Large intestine (tissue), 3 donors: ENCODE data around the gene BCAS4. TPM values are rescaled to one million over a fixed set of nuclear protein-coding genes. Genes with fewer than 3 reads are reported as not detected.

Source experiments
- DNase-seq, 2 donors: peaks; one replicate each; pipeline versions ENCODE4 v3.0.0 to v3.0.0-alpha.2; 2013
- H3K27ac ChIP-seq: one replicate; pipeline ENCODE4 v1.5.1; 2013; ENCODE audit warnings: low read length
- H3K27me3 ChIP-seq: 2 replicates; pipeline ENCODE4 v1.6.1; 2013; ENCODE audit warnings: low read length; ENCODE audit not compliant: control insufficient read depth, insufficient read depth
- H3K36me3 ChIP-seq: 2 replicates; pipeline ENCODE4 v1.6.1; 2013; ENCODE audit warnings: low read length; ENCODE audit not compliant: control insufficient read depth, insufficient read depth
- H3K4me1 ChIP-seq: one replicate; pipeline ENCODE4 v1.6.1; 2013; ENCODE audit warnings: low read length; ENCODE audit not compliant: control insufficient read depth, insufficient read depth
- H3K4me3 ChIP-seq: one replicate; pipeline ENCODE4 v1.5.1; 2013; ENCODE audit warnings: low read length
- H3K9me3 ChIP-seq: one replicate; pipeline ENCODE4 v1.6.1; 2013; ENCODE audit warnings: mild to moderate bottlenecking, low read depth, low read length, moderate library complexity; ENCODE audit not compliant: control insufficient read depth
- WGBS: methylation state at CpG from one replicate; pipeline ENCODE4 v1.1.5; 2013; ENCODE audit warnings: low lambda C conversion rate; ENCODE audit not compliant: insufficient coverage; 5-methylcytosine and 5-hydroxymethylcytosine counted together
- polyA plus RNA-seq: library from polyadenylated mRNA; unstranded; fragments of 120-200 nt; gene quantifications from one replicate; pipeline ENCODE4 v1.2.1, GENCODE V29; 2013

Gene BCAS4
- polyA plus RNA-seq, 1 donor = 3.4 TPM

DNA sequence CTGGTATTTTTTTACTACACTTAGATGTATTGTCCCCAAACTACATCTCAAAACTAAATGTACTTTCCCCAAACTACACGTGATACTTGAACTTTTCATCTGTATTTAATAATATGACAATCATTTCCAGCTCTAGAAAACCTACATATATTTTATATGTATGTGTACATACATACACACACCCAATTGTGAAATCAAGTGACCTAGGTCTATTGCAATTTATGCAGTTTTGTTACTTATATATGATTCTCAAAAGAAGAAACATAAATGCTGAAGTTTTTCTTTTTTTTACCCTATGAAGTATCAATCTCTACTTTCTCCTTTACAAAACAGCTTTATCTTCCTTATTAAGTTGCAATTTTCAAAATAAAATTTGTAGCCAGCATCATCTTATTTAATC lies 131.7 kb downstream of the BCAS4 start:
- Histone ChIP-seq H3K9me3 (no peaks in the 10 kb centered on the region), H3K4me3 (no peak overlapping the region), H3K27ac (no peak overlapping the region), H3K27me3 (no peaks in the 10 kb centered on the region), H3K4me1 (peaks cover 9% of the 10 kb centered on the region), H3K36me3 (peaks cover 33% of the 10 kb centered on the region)
- no peak for DNase-seq
- WGBS = 44% methylated on average over 1 of the region's 1 CpG

Other genes starting within 250 kb of the BCAS4 start
- 9.3 TPM for gene RIPOR3, start 103.5 kb upstream of the BCAS4 start, polyA plus RNA-seq
- gene PARD6B, start 63.5 kb upstream of the BCAS4 start, polyA plus RNA-seq = 10.9 TPM
- gene ADNP, start 136.4 kb downstream of the BCAS4 start, polyA plus RNA-seq = 70.7 TPM
- 53.0 TPM for gene DPM1, start 163.5 kb downstream of the BCAS4 start, polyA plus RNA-seq
- 3.8 TPM for gene MOCS3, start 163.8 kb downstream of the BCAS4 start, polyA plus RNA-seq
- 29.8 TPM for gene KCNG1, start 228.0 kb downstream of the BCAS4 start, polyA plus RNA-seq